H9 (cell line): ENCODE data around the gene SLIT1. TPM values are rescaled to one million over a fixed set of nuclear protein-coding genes. Genes with fewer than 3 reads are reported as not detected.

Experiments used
- DNase-seq: peaks from one replicate; pipeline ENCODE4 v3.0.0-alpha.2; 2017
- H2AFZ ChIP-seq: one replicate; pipeline ENCODE4 v1.6.1; 2013; ENCODE audit warnings: mild to moderate bottlenecking, low read length, control low read depth, moderate library complexity
- H2AK5ac ChIP-seq: 2 replicates; pipeline ENCODE4 v1.6.1; 2013; ENCODE audit warnings: low read length, control low read depth, mixed read lengths; ENCODE audit not compliant: insufficient read length
- H2BK120ac ChIP-seq: one replicate; pipeline ENCODE4 v1.6.1; 2013; ENCODE audit warnings: low read depth, mild to moderate bottlenecking, low read length, control low read depth, inconsistent platforms; ENCODE audit not compliant: poor library complexity, severe bottlenecking
- H2BK12ac ChIP-seq: 2 replicates; pipeline ENCODE4 v1.6.1; 2013; ENCODE audit warnings: low read length, control low read depth, mixed read lengths, low read depth; ENCODE audit not compliant: insufficient read length
- H2BK15ac ChIP-seq: 2 replicates; pipeline ENCODE4 v1.6.1; 2013; ENCODE audit warnings: low read depth, low read length, control low read depth
- H2BK20ac ChIP-seq: one replicate; pipeline ENCODE4 v1.6.1; 2013; ENCODE audit warnings: low read depth, mild to moderate bottlenecking, low read length, control low read depth, inconsistent platforms; ENCODE audit not compliant: poor library complexity, severe bottlenecking
- H2BK5ac ChIP-seq: 2 replicates; pipeline ENCODE4 v1.6.1; 2013; ENCODE audit warnings: low read length, control low read depth, mixed read lengths; ENCODE audit not compliant: insufficient read length
- H3K14ac ChIP-seq: 2 replicates; pipeline ENCODE4 v1.6.1; 2013; ENCODE audit warnings: low read length, control low read depth; ENCODE audit not compliant: insufficient read depth
- H3K18ac ChIP-seq: 2 replicates; pipeline ENCODE4 v1.6.1; 2013; ENCODE audit warnings: low read depth, mild to moderate bottlenecking, mixed read lengths, low read length, control low read depth; ENCODE audit not compliant: insufficient read length
- H3K23ac ChIP-seq: 2 replicates; pipeline ENCODE4 v1.6.1; 2013; ENCODE audit warnings: low read length, control low read depth, mixed read lengths, low read depth; ENCODE audit not compliant: insufficient read length
- H3K23me2 ChIP-seq: 2 replicates; pipeline ENCODE4 v1.6.1; 2013; ENCODE audit warnings: low read depth, mild to moderate bottlenecking, mixed read lengths, low read length, control low read depth; ENCODE audit not compliant: insufficient read length, poor library complexity, severe bottlenecking
- H3K27ac ChIP-seq: 2 replicates; pipeline ENCODE4 v1.5.1; 2013; ENCODE audit warnings: low read length, control low read depth, mixed read lengths, low read depth; ENCODE audit not compliant: insufficient read length
- H3K27me3 ChIP-seq: 2 replicates; pipeline ENCODE4 v1.6.1; 2013; ENCODE audit warnings: low read length, control low read depth, inconsistent platforms; ENCODE audit not compliant: insufficient read depth
- H3K4ac ChIP-seq: 2 replicates; pipeline ENCODE4 v1.6.1; 2013; ENCODE audit warnings: low read depth, mild to moderate bottlenecking, control low read depth, inconsistent platforms, low read length, moderate library complexity
- H3K4me1 ChIP-seq: 2 replicates; pipeline ENCODE4 v1.6.1; 2013; ENCODE audit warnings: low read length, control low read depth, inconsistent platforms; ENCODE audit not compliant: insufficient read depth
- H3K4me2 ChIP-seq: 2 replicates; pipeline ENCODE4 v1.6.1; 2013; ENCODE audit warnings: low read length, control low read depth, mixed read lengths; ENCODE audit not compliant: insufficient read length, insufficient read depth
- H3K56ac ChIP-seq: 2 replicates; pipeline ENCODE4 v1.6.1; 2013; ENCODE audit warnings: low read depth, mild to moderate bottlenecking, mixed read lengths, low read length, control low read depth; ENCODE audit not compliant: insufficient read length
- H3K79me1 ChIP-seq: 2 replicates; pipeline ENCODE4 v1.6.1; 2013; ENCODE audit warnings: low read depth, mild to moderate bottlenecking, moderate library complexity, low read length, control low read depth, inconsistent platforms; ENCODE audit not compliant: insufficient read depth, poor library complexity, severe bottlenecking
- H3K79me2 ChIP-seq: 2 replicates; pipeline ENCODE4 v1.6.1; 2013; ENCODE audit warnings: low read length, control low read depth, inconsistent platforms; ENCODE audit not compliant: insufficient read depth
- H3K9ac ChIP-seq: 2 replicates; pipeline ENCODE4 v1.6.1; 2013; ENCODE audit warnings: low read length, control low read depth, mixed read lengths; ENCODE audit not compliant: insufficient read length; ENCODE audit errors: extremely low read depth
- H3K9me3 ChIP-seq: one replicate; pipeline ENCODE4 v1.6.1; 2013; ENCODE audit warnings: low read depth, low read length, inconsistent platforms; ENCODE audit not compliant: control insufficient read depth
- H3T11ph ChIP-seq: one replicate; pipeline ENCODE4 v1.6.1; 2013; ENCODE audit warnings: mild to moderate bottlenecking, low read length, control low read depth, inconsistent platforms
- H4K20me1 ChIP-seq: one replicate; pipeline ENCODE4 v1.6.1; 2013; ENCODE audit not compliant: control insufficient read depth, insufficient read length, insufficient read depth
- H4K5ac ChIP-seq: 2 replicates; pipeline ENCODE4 v1.6.1; 2013; ENCODE audit warnings: low read depth, mild to moderate bottlenecking, mixed read lengths, low read length, control low read depth; ENCODE audit not compliant: insufficient read length
- H4K8ac ChIP-seq: replicated peaks from 2 replicates; pipeline ENCODE4 v1.6.1; 2013; ENCODE audit warnings: low read length, control low read depth, mixed read lengths, low read depth; ENCODE audit not compliant: insufficient read length
- H4K91ac ChIP-seq: 2 replicates; pipeline ENCODE4 v1.6.1; 2013; ENCODE audit warnings: low read depth, mild to moderate bottlenecking, moderate library complexity, mixed read lengths, low read length, control low read depth; ENCODE audit not compliant: insufficient read length
- H3K27ac Mint-ChIP-seq, 3 experiments: 2 replicates in 2 of 3; 3 replicates in 1 of 3; pipeline ENCODE4 v1.8.0; 2020 to 2021; ENCODE audit warnings: mixed read lengths in 3 of 3, mild to moderate bottlenecking in 1 of 3, moderate library complexity in 1 of 3
- H3K27me3 Mint-ChIP-seq: 2 replicates; pipeline ENCODE4 v1.8.0; 2021; ENCODE audit warnings: low read depth, mild to moderate bottlenecking, moderate library complexity, mixed read lengths
- H3K36me3 Mint-ChIP-seq, 3 experiments: 2 replicates in 2 of 3; 3 replicates in 1 of 3; pipeline ENCODE4 v1.8.0; 2020 to 2021; ENCODE audit warnings: low read depth in 3 of 3, mixed read lengths in 3 of 3; ENCODE audit not compliant: insufficient read depth in 1 of 3
- H3K4me1 Mint-ChIP-seq, 2 experiments: 2 replicates each; pipeline ENCODE4 v1.8.0; 2020; ENCODE audit warnings: mixed read lengths in 2 of 2
- H3K4me3 Mint-ChIP-seq, 2 experiments: 2 replicates in 1 of 2; 3 replicates in 1 of 2; pipeline ENCODE4 v1.8.0; 2020 to 2021; ENCODE audit warnings: mild to moderate bottlenecking in 2 of 2, mixed read lengths in 2 of 2, moderate library complexity in 1 of 2
- H3K9me3 Mint-ChIP-seq, 2 experiments: 2 replicates in 1 of 2; 3 replicates in 1 of 2; pipeline ENCODE4 v1.8.0; 2020; ENCODE audit warnings: mild to moderate bottlenecking in 2 of 2, mixed read lengths in 2 of 2, moderate library complexity in 1 of 2
- WGBS: extraction: QIAGEN DNeasy Blood & Tissue Kit; methylation state at CpG from one replicate; pipeline ENCODE4 v1.1.7; 2013; ENCODE audit warnings: missing lambda C conversion rate, low lambda C conversion rate, mixed read lengths; ENCODE audit not compliant: insufficient read length; ENCODE audit errors: extremely low coverage; 5-methylcytosine and 5-hydroxymethylcytosine counted together
- total RNA-seq: library from RNA; stranded (reverse); gene quantifications from 2 replicates; pipeline ENCODE4 v1.2.1, GENCODE V29; 2021
- TF ChIP-seq, protein P1 (sequence below): fragments of 200-600 bp; sonication (generic); conservative IDR thresholded peaks from 3 replicates; pipeline ENCODE4 v1.8.0; 2021; ENCODE audit warnings: antibody characterized with exemption, mild to moderate bottlenecking

The SLIT1 gene
- total RNA-seq, 1 experiment from 2014 or later = 0.57 TPM

DNA sequence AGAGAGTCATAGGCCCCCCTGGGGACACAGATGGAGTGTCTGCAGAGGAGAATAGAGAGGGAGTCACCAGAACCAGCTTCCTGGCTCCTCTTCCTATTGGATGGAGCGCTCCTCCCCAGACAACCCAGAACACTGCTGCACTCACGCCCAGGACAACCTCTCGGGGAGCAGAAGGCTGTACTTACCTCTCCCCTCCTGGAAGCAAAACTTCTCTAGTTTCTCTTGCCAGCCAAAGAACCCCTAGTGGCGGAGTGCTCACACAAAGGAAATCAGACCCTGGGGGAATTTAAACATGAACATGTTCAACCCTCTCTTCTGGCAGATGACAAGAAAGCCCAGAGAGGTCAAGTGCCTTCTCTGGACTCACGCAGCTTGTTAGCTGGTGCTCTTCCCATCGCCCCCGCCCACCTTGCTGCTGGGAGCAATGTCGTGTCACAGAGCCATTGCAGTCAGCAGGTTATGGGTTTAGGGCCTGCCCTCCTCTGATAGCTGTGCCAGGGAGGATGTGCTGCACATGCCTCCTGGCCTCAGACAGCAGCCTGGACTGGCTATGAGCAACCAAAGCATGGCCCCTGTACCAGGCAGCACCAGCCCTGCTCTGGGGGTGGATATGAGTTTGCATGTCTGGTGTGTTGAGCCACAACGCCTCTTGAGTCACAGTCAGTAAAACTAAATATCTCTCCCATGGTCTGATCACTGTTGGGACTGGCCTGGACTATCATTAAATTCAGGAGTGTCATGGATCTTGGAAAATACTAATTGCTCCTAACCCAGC is 84.4 kb downstream of the SLIT1 start:
- no peak overlapping the region for H2BK5ac ChIP-seq
- no peak overlapping the region for H2BK12ac ChIP-seq
- Mint-ChIP-seq H3K27ac (peak overlapping the region in 1 of 3 experiments; percentile 55; a peak in 1 of 7 replicates), H3K4me3 (no peak overlapping the region), H3K36me3 (no peaks in the 10 kb centered on the region), H3K9me3 (no peaks in the 10 kb centered on the region), H3K27me3 (peaks cover 4% of the 10 kb centered on the region), H3K4me1 (peaks cover 24 to 32% of the 10 kb centered on the region in 2 experiments)
- no peak overlapping the region for H3T11ph ChIP-seq
- H3K27ac ChIP-seq = no peak overlapping the region
- H2BK120ac ChIP-seq = no peak overlapping the region
- H3K79me2 ChIP-seq = no peaks in the 10 kb centered on the region
- no peak overlapping the region for H3K56ac ChIP-seq
- no peaks in the 10 kb centered on the region for H3K23me2 ChIP-seq
- peaks cover 3% of the 10 kb centered on the region; the same call in 1 of the 2 replicates for H3K4me1 ChIP-seq
- H3K4me2 ChIP-seq = no peak overlapping the region
- H3K18ac ChIP-seq = no peak overlapping the region
- H4K91ac ChIP-seq = no peak overlapping the region
- DNase-seq = no peak
- no peak overlapping the region for H4K5ac ChIP-seq
- H2BK15ac ChIP-seq = no peak overlapping the region
- no peak overlapping the region for H3K23ac ChIP-seq
- TF ChIP-seq, protein P1, sequence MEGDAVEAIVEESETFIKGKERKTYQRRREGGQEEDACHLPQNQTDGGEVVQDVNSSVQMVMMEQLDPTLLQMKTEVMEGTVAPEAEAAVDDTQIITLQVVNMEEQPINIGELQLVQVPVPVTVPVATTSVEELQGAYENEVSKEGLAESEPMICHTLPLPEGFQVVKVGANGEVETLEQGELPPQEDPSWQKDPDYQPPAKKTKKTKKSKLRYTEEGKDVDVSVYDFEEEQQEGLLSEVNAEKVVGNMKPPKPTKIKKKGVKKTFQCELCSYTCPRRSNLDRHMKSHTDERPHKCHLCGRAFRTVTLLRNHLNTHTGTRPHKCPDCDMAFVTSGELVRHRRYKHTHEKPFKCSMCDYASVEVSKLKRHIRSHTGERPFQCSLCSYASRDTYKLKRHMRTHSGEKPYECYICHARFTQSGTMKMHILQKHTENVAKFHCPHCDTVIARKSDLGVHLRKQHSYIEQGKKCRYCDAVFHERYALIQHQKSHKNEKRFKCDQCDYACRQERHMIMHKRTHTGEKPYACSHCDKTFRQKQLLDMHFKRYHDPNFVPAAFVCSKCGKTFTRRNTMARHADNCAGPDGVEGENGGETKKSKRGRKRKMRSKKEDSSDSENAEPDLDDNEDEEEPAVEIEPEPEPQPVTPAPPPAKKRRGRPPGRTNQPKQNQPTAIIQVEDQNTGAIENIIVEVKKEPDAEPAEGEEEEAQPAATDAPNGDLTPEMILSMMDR = peak; percentile 44; the same call in 2 of the 3 replicates
- no peak overlapping the region; the same call in 1 of the 2 replicates for H3K14ac ChIP-seq
- WGBS = no CpG with 5 or more reads among the region's 9 CpGs
- no peak overlapping the region for H2AK5ac ChIP-seq
- no peaks in the 10 kb centered on the region for H3K79me1 ChIP-seq
- no peak overlapping the region for H2BK20ac ChIP-seq
- H2AFZ ChIP-seq = no peak overlapping the region
- no peak overlapping the region for H4K8ac ChIP-seq
- H4K20me1 ChIP-seq = no peaks in the 10 kb centered on the region
- H3K4ac ChIP-seq = no peak overlapping the region
- no peaks in the 10 kb centered on the region for H3K9me3 ChIP-seq
- no peaks in the 10 kb centered on the region for H3K27me3 ChIP-seq
- no peak overlapping the region for H3K9ac ChIP-seq
